NCI-H1930 (cell line): ENCODE measurements around the gene LGALS7B.
"Not testable (repeated sequence)": the region's sequence is repeated elsewhere in the genome, so short reads cannot be mapped to it uniquely, and the experiment has no call there.

ENCODE experiments used
- DNase-seq, 2 experiments: peaks; one replicate each; lab custom pipeline; 2025; lab: John Stamatoyannopoulos, UW

Gene LGALS7B

DNA sequence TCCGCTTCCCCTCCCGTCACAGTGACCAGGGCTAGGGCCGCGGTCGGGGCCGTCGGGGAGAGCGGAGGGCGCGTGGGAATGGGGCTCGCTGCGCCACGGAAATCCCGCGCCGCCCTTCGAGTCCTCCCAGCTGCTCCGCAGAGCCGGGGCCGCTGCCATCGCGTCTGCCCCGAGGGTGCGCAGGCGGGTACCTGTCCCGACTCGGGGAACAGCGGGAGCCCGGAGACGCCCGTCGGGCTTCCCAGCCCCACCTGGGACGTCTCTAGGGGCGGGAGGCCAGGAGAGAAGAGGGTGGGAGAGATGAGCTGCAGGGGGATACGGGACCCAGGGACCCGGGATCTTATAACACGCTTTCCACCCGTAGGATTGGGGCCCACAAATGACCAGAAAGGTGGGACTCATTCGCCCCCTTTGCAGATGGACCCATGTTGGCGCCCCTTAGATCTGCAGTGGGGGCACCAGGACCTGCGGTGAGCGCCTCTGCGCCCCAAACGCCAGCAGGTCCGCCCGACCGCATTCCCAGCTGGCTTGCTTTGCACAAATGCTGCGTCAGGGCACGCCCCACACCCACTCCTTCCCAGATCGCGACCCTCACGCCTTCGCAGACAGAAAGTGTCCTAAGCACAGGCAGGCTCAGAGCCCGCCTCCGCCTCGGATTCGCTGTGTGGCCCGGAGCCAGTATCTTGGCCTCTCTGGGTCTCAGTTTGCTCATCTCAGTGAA is 18.6 kb upstream of the LGALS7B start:
- not testable (repeated sequence) for DNase-seq

DNA sequence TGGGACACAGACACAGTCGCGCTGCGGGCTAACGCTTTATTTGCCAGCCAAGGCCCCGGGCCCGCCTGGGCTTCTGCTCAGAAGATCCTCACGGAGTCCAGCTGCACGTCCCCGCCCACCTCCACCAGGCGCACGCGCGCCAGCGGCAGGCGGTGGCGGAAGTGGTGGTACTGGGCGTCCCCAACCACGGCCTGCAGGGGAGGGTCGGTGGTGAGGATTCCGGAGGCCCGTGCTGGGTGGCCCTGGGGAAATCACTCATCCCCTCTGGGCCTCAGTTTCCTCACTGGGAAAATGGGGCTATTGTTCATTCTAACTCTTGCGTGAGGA is 18.1 kb upstream of the LGALS7B start:
- DNase-seq = not testable (repeated sequence)

DNA sequence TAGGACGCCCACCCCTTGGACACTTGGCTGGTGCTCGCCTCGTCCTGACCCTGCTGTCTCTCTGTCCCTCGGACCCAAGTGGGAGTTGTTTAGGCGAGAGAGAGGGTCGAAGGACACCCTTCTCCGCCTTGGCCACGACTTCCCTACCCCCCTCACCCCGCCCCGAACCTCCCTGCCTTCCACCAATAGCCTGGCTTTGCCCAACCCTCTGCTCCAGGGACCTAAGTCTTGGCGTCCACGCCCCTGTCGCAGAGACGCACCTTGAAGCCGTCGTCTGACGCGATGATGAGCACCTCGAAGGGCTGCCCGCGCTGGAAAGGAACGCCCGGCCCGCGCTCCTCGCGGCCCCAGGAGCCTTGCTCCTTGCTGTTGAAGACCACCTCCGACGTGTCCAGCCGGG is 17.4 kb upstream of the LGALS7B start:
- DNase-seq = not testable (repeated sequence)

DNA sequence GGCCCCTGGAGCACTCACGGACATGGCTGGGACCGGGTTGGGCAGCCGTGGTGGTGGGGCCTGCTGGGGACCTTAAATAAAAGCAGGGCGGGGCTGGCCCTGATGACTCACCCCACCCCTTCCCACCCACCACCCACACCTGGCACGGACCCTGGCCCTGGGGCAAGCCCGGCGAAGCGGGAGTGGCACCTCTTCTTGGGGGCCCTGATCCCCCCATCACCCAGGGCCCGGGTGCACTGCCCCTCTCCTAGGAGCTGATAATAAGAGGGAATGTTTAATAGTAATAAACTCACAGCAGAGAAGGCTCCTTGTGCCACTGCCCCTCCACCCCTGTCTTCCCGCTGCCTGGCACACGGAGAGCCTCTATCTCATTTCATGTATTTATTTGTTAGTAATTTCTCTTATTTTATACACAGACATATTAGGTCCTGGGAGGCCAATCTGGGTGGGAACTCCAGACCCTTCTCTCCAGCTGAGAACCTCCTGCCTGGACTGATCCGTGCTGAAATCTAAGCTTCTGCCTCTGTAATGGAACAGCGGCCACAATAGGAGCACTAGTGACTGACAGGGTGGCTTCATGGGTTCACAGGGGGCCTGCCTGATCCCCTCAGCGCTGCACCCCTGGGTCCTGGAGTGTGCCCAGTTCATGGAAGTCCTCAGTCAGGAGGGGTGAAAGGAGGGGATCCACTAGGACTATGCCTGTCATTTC is 15.4 kb upstream of the LGALS7B start, which contains the start of gene LGALS7:
Gene LGALS7, minus strand, starts transcription at position 49 of the 709 bp plus-strand sequence. Its CDS starts 25 bp downstream, at position 24.
- no peak for DNase-seq

DNA sequence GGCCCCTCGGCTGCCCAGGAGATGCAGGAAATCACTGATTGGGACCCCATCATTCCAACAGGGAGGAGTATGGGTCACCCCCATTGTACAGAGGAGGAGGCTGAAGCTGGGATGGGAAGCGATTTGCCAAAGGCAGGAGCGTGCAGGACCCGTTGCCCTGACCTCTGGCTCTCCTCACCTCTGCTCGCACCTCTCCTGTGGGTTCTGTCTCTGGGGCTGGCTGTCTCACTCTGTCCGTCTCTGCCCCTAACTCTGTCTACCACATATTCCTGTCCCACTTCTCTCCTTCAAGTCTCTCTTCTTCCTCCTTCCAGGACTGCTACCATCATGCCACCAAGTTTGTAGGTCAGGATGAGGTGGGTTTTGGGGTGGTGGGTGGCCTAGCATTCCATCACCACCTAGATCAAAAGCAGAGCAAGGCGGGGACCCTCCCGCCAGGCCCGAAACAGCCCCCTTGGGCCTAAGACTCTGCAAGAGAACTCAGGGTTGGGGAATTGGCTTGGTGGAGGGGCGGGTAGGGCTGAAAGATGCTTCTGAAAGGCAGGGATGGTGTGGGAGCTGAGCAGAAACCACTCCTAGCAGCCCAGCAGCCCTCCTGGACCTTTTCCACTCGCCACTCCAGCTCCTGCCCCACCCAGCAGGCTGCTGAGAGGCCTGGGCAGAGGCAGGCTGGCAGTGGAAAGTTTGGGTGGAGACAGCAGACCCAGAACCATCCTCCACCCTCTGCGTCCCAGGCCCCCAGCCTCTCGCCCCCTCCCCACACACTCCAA is 14.6 kb upstream of the LGALS7B start:
- no peak for DNase-seq

DNA sequence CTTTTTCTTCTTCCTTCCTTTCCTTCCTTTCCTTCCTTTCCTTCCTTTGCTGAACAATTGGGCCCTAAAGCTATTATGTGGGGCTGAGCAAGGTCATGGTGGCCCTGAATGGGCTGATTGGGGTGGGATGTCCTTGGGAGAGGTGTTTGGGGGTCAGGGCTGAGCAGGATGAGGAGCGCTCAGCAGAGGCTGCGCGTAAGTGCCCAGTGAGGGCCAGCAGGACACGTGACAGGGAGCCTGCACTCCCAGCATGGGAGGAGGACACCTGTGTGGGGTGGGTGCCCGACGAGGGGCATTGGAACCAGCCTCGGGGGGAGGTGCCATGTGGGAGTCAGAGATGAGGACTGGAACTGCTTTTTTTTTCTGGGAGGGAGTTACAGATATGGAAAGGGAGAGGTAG is 10.3 kb upstream of the LGALS7B start:
- DNase-seq = no peak

DNA sequence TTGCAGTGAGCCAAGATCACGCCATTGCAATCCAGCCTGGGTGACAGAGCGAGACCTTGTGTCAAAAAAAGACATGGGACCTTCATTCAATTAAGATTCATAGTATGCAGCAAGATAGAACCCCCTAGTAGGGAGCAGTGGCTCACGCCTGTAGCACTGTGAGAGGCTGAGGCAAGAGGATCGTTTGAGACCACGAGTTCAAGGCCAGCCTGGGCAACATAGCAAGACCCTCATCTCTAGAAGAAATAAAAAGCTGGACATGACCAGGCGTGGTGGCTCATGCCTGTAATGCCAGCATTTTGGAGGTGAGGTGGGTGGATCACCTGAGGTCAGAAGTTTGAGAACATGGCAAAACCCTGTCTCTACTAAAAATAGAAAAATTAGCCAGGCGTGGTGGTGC is 8.6 kb upstream of the LGALS7B start:
- no peak for DNase-seq

DNA sequence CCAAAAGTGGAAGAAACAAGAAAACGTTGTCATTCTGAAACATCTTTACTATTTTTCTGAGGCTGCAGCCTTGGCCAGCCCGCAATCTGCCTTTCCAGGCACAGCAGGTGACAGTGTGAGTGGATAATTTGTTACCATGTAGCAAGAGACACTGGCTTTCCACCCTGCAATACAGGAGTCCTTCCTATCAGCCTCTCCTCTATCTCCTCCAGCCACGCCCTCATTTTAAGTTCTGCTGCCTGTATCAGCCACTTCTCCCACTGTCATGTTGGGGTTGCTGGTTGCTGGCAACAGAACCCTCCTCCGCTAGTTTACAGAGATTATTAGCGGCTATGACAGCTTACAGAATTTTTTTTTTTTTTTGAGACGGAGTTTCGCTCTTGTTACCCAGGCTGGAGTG is 7.9 kb upstream of the LGALS7B start:
- DNase-seq = no peak

DNA sequence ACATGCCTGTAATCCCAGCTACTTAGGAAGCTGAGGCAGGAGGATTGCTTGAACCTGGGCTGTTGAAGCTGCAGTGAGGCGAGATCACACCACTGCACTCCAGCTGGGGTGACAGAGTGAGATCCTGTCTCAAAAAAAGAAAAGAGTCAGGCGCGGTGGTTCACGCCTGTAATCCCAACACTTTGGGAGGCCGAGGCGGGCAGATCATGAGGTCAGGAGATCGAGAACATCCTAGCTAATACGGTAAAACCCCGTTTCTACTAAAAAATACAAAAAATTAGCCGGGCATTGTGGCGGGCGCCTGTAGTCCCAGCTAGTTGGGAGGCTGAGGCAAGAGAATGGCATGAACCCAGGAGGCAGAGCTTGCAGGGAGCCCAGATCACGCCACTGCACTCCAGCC is 6.8 kb upstream of the LGALS7B start:
- DNase-seq = not testable (repeated sequence)

DNA sequence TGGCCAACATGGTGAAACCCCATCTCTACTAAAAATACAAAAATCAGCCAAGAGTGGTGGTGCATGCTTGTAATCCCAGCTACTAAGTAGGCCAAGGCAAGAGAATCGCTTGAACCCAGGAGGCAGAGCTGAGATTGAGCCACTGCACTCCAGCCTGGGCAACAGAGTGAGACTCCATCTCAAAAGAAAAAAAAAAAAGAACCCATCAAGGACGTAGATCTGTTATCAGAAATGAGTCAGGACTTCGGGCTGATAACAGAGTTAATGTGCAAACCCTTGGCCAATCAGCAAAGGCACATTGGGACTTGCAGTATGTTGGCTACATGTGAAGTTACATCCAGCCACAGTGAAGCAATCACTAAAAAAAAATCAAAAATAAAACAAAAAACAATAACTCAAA is 4.8 kb upstream of the LGALS7B start:
- DNase-seq = no peak

DNA sequence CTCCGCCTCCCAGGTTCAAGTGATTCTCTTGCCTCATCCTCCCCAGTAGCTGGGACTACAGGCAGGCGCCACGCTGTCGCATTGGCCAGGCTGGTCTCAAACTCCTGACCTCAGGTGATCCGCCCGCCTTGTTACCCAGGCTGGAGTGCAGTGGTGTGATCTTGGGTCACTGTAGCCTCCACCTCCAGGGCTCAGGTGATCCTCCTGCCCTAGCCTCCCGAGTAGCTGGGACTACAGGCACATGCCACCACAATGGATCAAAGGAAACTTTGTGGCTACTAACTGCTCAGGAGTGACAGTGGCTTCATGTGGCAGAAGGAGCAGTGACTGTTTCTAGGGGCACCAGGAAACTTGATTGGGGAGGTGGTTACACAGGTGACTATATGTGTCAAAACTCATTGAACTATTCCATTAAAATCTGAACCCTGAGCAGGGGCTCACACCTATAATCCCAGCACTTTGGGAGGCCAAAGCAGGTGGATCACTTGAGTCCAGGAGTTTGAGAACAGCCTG is 3.8 kb upstream of the LGALS7B start:
- DNase-seq = no peak

DNA sequence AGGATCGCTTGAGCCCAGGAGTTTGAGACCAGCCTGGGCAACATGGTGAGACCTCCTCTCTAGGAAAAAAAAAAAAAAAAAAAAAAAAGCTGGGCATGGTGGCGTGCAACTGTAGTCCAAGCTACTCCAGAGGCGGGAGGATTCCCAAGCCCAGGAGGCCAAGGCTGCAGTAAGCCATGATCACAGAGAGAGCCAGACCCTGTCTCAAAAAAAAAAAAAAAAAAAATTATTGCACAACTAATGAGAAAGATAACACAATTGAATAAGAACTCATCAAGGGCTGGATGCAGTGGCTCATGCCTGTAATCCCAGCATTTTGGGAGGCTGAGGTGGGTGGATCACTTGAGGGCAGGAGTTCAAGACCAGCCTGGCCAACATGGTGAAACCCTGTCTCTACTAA is 2.9 kb upstream of the LGALS7B start:
- DNase-seq = not testable (repeated sequence)

DNA sequence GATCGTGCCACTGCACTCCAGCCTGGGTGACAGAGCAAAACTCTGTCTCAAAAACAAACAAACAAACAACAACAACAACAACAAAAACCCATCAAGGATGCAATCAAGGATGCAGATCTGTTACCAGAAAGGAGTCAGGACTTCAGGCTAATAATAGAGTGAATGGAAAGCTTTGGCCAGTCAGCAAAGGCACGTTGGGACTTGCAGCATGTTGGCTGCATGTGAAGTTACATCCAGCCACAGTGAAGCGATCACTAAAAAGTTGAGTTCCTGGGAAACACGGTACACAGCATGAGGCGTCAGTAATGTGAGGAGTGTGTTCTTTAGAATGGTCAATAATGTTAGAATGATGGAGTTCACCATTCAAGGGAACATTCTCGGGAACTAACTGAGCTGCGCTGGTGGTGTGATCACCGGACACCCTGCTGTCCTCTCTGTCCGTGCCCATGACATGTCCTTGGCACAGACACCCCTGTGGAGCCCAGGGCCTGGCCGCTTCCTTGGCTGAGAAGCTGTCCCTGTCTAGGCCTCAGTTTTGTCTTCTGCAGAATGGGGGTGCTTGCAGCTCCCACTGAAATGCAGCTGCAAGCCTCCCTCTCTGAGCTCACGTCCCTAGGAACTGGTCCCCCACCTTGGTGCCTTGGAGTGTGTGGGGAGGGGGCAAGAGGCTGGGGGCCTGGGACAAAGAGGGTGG is 2.3 kb upstream of the LGALS7B start:
- DNase-seq = no peak

DNA sequence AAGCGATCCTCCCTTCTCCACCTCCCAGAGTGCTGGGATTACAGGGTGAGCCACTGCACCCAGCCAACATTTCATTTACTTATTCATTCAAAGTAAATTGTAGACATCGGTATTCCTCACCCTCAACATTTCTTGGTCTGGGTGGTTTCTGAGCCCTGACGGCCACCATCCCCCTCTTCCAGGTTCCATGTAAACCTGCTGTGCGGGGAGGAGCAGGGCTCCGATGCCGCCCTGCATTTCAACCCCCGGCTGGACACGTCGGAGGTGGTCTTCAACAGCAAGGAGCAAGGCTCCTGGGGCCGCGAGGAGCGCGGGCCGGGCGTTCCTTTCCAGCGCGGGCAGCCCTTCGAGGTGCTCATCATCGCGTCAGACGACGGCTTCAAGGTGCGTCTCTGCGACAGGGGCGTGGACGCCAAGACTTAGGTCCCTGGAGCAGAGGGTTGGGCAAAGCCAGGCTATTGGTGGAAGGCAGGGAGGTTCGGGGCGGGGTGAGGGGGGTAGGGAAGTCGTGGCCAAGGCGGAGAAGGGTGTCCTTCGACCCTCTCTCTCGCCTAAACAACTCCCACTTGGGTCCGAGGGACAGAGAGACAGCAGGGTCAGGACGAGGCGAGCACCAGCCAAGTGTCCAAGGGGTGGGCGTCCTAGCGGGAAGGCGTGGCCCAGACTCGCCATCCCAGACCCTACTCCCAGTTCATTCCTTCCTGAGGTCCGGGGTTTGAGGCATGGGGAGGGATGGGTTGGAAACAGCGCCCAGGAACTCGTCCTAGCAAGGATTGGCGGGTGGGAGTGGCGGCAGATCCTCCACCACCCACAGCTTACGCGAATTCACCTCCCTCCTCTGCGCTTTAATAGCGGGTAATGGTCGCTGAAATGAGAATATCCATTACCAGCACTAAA is 1.8 kb downstream of the LGALS7B start:
- DNase-seq = not testable (repeated sequence)

DNA sequence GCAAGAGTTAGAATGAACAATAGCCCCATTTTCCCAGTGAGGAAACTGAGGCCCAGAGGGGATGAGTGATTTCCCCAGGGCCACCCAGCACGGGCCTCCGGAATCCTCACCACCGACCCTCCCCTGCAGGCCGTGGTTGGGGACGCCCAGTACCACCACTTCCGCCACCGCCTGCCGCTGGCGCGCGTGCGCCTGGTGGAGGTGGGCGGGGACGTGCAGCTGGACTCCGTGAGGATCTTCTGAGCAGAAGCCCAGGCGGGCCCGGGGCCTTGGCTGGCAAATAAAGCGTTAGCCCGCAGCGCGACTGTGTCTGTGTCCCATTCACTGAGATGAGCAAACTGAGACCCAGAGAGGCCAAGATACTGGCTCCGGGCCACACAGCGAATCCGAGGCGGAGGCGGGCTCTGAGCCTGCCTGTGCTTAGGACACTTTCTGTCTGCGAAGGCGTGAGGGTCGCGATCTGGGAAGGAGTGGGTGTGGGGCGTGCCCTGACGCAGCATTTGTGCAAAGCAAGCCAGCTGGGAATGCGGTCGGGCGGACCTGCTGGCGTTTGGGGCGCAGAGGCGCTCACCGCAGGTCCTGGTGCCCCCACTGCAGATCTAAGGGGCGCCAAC is 2.6 kb downstream of the LGALS7B start:
- DNase-seq = not testable (repeated sequence)

DNA sequence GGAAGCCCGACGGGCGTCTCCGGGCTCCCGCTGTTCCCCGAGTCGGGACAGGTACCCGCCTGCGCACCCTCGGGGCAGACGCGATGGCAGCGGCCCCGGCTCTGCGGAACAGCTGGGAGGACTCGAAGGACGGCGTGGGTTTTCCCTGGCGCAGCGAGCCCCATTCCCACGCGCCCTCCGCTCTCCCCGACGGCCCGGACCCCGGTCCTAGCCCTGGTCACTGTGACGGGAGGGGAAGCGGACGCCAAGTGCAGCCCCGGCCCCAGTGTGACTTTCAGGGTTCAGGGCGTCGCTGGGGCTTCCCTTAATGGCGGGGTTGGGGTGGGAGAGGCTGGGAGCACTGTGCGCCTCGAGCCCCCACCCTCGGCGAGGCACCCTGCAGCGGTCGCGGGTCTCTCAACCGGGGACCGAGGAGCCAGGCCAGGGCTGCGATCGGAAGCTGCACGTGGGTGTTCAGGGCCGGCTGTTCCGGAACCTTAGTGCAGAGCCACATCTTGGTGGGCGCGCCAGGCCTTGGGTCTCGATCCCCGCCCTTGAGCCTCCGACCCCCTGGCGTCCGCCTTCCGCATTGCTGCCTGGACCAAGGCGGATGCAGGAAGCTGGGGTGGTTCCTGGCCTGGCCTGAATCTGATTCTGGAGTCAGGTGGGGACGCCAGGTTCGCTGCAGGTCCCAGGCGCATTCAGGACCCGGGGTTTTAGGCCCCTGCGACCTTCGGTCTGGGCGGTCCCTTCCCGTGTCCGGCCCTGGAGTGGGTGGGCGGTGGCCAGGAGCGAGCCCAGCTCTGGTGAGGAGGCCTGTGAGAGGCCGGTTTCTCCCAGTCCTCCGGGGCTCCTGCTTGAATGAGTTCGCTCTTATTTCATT is 3.5 kb downstream of the LGALS7B start:
- DNase-seq = no peak

DNA sequence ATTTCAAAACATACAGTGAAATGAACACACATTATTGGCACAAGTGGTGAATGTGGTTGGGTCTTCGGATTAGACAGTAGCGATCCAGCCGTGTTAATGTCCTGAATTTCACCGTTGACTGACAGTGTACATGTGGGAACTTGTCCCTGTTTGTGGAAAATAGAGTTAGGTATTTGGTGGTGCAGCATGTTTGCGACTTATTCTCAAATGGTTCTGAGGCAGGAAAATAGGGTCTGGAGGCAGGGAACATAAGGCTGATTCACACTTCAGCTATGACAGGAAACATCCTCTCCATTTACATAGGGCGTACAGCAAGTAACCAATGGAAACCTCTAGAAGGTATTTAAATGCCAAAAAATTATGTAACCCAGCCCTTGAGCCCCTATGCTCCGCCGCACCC is 4.2 kb downstream of the LGALS7B start:
- DNase-seq = no peak

DNA sequence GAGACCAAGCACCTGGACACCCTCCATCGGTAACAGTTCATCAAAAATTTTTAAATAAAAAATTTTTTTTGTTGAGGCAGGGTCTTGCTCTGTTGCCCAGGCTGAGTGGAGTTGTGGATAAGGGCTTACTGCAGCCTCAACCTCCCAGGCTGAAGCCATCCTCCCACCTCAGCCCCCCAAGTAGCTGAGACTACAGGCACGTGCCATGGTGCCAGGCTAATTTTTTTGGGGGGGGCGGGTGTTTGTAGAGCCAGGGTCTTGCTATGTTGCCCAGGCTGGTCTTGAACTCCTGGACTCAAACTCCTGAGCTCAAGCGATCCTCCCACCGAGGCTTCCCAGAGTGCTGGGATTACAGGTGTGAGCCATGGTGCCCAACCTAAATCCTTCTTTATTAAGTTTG is 4.7 kb downstream of the LGALS7B start:
- DNase-seq = no peak

DNA sequence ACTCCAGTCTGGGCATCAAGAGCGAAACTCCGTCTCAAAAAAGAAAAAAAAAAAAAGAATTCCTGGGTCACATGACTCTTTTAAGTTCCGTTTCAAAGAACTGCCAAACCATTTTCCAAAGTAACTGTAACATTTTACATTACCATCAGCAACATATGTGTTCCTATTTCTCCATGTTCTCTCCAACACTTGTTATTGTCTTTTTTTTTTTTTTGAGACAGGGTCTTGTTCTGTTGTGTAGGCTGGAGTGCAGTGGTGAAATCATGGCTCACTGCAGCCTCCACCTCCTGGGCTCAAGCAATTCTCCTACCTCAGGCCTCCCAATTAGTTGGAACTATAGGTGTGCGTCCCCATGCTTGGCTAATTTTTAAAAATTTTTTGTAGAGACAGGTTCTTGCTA is 6.5 kb downstream of the LGALS7B start:
- no peak for DNase-seq

DNA sequence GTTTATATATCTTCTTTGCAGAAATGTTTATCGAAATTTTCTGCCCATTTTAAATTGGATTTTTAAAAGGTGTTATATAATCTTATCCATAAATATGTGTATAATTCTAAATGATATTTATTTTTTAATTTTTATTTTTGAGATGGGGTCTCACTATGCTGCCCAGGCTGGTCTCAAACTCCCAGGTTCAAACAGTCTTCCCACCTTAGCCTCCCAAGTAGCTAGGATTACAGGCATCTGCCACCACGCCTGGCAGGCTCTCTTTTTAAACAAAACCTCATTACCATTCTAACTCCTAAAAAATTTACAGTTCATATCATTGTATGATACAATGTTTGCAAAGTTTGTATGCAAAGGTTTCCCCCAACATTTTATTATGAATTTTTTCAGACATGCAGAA is 7.2 kb downstream of the LGALS7B start:
- DNase-seq = no peak
